HG03196 (cell line): ENCODE measurements around the gene SORCS1.

Experiments used
- ATAC-seq: cut with Tn5 transposase; IDR thresholded peaks from one replicate; pipeline ENCODE4 v1.9.1; 2021; ENCODE audit not compliant: unreplicated experiment

SORCS1 gene

GRCh38 chr10:106999118-106999707 is 165.3 kb downstream of the SORCS1 start:
- ATAC-seq: no peak

- no peak for ATAC-seq
Observed at GRCh38 chr10:106997721-106998120, 166.8 kb downstream of the SORCS1 start.

- ATAC-seq: no peak
Observed at GRCh38 chr10:106996510-106996909, 168.0 kb downstream of the SORCS1 start.

GRCh38 chr10:106992055-106992454 is 172.5 kb downstream of the SORCS1 start:
- no peak for ATAC-seq

GRCh38 chr10:106991091-106991490 is 173.4 kb downstream of the SORCS1 start:
- no peak for ATAC-seq

GRCh38 chr10:106987362-106987761 is 177.1 kb downstream of the SORCS1 start:
- ATAC-seq: no peak

GRCh38 chr10:106982268-106982667 is 182.2 kb downstream of the SORCS1 start:
- ATAC-seq: no peak

- ATAC-seq: no peak
Observed at GRCh38 chr10:106981452-106982075, 182.9 kb downstream of the SORCS1 start.

- peak; percentile 79 for ATAC-seq
Observed at GRCh38 chr10:106980495-106981451, 183.7 kb downstream of the SORCS1 start.

GRCh38 chr10:106978756-106979155 is 185.8 kb downstream of the SORCS1 start:
- ATAC-seq: no peak

GRCh38 chr10:106973716-106974115 is 190.8 kb downstream of the SORCS1 start:
- no peak for ATAC-seq

GRCh38 chr10:106973288-106973687 is 191.2 kb downstream of the SORCS1 start:
- ATAC-seq: no peak

GRCh38 chr10:106972381-106972780 is 192.1 kb downstream of the SORCS1 start:
- ATAC-seq: no peak

GRCh38 chr10:106971411-106971831 is 193.1 kb downstream of the SORCS1 start:
- ATAC-seq: no peak

- ATAC-seq: no peak
Observed at GRCh38 chr10:106967452-106967851, 197.1 kb downstream of the SORCS1 start.

GRCh38 chr10:106960812-106961211 is 203.7 kb downstream of the SORCS1 start:
- ATAC-seq: no peak

GRCh38 chr10:106959521-106959920 is 205.0 kb downstream of the SORCS1 start:
- peak; percentile 37 for ATAC-seq

GRCh38 chr10:106958589-106959361 is 205.7 kb downstream of the SORCS1 start:
- no peak for ATAC-seq

GRCh38 chr10:106957823-106958588 is 206.5 kb downstream of the SORCS1 start:
- ATAC-seq: peak; percentile 44

- no peak for ATAC-seq
Observed at GRCh38 chr10:106956216-106956915, 208.1 kb downstream of the SORCS1 start.
